Middle frontal gyrus (tissue), 1 donor: Measurements from ENCODE around the gene CRYBB1.

Source experiments
- DNase-seq: peaks from one replicate; pipeline ENCODE4 v3.0.0-alpha.2; 2015; ENCODE audit warnings: low spot score; ENCODE audit errors: extremely low spot score

The CRYBB1 gene

GRCh38 chr22:26579331-26579886 is 38.4 kb downstream of the CRYBB1 start:
- no peak for DNase-seq

- no peak for DNase-seq
Observed at GRCh38 chr22:26577081-26577480, 40.7 kb downstream of the CRYBB1 start.

GRCh38 chr22:26576026-26576680 is 41.7 kb downstream of the CRYBB1 start:
- no peak for DNase-seq

- DNase-seq, result no peak
Observed at GRCh38 chr22:26574001-26574723, 43.7 kb downstream of the CRYBB1 start.

DNA sequence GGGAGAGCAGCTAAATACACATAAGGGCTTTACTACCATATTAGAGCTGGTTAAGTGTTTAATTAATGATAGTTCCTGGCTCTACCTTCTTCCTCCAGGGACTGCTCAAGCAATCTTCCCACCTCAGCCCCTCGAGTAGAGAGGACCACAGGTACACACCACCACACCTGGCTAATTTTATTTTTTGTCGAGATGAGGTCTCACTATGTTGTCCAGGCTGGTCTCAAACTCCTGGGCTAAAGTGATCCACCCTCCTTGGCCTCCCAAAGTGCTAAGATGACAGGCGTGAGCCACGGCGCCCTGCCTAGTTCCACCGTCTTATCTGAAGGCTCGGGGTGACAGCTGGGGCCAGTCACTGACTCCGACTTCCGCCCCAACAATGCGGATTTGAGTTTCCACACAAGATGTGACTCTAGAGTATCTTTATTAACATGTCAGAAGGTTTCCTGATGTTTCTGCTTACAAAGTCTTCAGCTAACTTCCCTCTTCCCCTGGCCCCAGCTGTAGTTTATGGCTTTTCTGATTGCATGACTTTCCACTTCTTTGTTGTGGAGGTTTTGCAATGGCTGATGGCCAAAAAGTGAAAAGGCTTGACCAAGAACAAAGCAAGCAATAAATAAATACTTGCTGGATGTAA is 44.7 kb downstream of the CRYBB1 start:
- no peak for DNase-seq

DNA sequence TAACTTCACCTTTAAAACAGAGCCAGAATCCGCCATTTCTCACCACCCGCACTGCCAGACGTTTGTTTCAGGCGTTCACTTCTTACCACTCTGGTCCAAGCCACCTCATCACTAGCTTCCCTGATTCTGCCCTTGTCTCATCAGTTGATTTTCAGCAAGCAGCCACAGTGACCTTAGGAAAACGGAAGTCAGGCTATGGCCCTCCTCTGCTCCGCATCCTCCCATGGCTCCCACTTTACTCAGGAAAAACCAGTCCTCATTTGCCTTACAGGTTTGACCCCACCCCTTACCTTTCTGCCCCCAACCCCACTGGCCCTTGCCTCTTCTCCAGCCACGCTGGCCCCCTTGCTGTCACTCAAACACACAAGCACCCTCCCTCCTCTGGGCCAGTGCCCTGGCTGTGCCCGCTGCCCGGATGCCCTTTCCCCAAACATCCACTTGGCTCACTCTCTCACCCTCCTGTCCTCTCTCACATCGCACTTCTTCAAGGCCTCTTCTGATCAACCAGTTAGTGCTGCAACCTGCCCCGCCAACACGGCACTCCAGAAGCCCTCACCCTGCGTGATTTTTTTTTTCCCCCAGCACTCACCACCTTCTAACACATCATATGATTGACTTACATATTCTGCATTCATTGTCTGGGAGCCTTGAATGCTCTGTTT is 46.8 kb downstream of the CRYBB1 start:
- no peak for DNase-seq

- DNase-seq, result no peak
Observed at GRCh38 chr22:26570115-26570514, 47.7 kb downstream of the CRYBB1 start.

DNA sequence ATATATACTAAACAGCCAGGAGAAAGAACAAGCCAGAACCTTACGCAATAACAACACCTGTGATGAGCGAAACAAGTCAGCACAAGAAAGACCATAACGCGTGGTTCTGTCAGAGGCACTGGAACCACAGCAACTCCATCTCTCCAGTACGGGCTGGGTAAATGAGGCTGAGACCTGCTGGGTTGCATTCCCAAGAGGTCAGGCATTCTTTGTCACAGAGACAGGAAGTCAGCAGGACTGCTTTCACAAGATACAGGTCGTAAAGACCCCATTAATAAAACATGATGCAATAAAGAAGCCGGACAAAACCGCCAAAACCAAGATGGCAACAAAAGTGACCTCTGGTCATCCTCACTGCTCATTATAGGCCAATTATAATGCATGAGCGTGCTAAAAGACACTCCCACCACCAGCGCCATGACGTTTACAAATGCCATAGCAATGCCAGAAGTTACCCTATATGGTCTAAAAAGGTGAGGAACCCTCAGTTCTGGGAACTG is 49.6 kb downstream of the CRYBB1 start:
- DNase-seq, result no peak

DNA sequence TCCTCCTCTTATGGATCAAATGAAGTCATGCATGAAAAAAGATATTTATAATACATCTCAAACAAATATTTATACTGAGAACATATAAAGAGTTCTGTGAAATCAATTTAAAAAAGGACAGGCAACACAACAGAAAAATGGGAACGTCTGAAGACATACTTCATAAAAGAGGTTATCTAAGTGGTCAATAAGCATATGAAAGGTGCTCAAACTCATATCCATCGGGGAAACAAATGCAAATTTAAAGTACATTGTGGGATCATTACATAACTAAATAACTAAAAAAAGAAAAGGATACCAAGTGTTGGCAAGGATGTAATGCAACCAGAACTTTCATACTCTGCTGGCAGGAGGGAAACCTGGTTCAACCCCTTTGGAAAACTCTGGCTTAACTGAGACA is 50.2 kb downstream of the CRYBB1 start:
- DNase-seq, result no peak

DNA sequence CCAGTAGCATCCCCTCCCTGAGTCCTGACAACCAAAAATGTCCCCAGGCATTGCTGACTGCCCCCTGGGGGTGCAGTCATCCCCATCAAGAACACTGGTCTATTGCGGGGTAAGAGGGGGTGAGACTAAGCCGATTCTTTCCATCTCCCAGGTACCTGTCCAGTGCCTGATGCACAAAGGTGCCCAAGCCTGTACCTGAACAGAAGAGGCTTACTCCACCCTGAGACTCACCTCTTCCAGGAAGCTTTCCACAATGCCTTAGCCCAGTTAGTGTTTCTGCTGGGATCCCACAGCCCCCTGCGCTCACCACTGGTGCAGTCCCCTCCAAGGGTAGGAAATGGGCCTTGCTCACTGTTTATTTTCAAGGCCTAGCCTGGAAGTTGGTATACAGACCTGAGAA is 50.8 kb downstream of the CRYBB1 start:
- DNase-seq, result no peak

- DNase-seq, result no peak
Observed at GRCh38 chr22:26565889-26566288, 51.9 kb downstream of the CRYBB1 start.

DNA sequence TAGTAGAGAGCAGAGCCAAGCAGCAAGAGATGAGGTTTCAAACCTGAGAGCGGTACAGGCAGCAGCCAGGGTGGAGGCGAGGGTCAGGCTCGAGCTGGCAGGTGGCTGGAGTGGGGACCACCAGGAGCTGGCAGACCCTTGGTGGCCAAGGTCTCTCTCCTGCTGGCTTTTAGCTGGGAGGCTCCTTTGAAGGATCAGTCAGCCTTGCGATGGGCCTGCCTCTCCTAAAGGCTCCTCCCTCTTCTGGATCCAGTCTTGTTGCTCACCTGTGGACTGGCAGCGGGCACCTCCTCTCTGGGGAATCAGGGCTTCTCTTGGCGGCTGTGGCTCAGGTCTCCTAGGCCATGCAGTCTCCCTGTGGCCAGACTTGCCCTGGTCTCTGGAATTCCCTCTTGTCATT is 52.6 kb downstream of the CRYBB1 start:
- DNase-seq, result no peak

GRCh38 chr22:26564672-26565071 is 53.2 kb downstream of the CRYBB1 start:
- DNase-seq, result no peak

- DNase-seq, result no peak
Observed at GRCh38 chr22:26564181-26564580, 53.6 kb downstream of the CRYBB1 start.

- no peak for DNase-seq
Observed at GRCh38 chr22:26563022-26563421, 54.8 kb downstream of the CRYBB1 start.

DNA sequence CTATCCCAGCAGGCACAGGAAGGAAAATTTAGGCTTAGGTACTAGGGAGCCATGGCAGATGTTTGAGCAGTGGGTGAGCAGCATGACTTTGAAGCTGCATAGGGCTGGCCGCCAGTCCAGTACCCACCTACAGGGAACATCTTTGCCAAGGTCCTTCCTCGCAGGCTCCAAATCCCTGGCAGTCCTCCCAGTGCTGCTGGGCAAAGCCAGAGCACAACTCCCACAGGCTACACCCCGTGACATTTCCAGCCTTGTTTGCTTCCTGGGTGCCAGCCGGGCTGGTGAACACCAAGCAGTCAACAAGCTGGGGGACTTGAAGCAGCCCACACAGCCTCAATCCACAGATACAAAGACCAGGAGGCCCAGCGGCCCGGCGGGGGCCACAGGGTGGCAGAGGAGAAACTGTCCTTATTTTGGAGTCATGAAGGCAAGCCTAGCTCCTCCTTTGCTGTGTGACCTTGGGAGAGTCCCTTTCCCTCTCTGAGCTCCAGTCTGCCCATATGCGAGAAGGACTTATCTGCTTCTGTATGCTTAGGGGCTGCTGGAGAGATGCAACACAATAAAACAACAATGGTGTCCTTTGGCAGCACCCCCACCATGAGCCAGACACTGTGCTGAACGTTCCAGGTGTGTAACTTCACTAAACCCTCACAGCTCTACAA is 55.9 kb downstream of the CRYBB1 start:
- DNase-seq, result no peak

DNA sequence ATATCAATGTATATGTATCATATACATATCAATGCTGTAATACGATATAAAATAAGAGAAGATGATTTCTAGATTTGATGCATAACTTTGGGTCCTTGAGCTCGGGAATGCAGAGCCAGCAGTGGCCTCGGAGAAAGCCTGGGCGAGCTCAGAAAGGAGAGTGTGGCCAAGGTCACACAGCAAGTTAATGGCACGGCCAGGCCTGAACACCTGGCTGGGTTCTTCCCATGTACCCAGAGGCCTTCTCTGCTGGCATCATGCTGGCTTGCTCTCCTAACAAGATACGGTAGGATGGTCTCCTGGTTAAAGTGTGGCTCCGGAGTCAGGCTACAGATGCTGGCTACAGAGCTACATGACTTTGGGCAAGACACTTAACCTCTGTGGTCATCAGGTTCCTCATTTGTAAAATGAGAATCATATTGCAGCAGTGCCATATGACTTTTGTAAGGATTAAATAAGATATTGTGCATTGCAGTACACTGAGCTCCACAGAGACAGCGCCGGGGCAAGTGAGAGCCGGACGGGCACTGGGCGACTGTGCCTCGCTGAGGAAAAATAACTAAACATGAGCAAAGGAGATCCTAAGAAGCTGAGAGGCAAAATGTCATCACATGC is 57.8 kb downstream of the CRYBB1 start:
- no peak for DNase-seq

DNA sequence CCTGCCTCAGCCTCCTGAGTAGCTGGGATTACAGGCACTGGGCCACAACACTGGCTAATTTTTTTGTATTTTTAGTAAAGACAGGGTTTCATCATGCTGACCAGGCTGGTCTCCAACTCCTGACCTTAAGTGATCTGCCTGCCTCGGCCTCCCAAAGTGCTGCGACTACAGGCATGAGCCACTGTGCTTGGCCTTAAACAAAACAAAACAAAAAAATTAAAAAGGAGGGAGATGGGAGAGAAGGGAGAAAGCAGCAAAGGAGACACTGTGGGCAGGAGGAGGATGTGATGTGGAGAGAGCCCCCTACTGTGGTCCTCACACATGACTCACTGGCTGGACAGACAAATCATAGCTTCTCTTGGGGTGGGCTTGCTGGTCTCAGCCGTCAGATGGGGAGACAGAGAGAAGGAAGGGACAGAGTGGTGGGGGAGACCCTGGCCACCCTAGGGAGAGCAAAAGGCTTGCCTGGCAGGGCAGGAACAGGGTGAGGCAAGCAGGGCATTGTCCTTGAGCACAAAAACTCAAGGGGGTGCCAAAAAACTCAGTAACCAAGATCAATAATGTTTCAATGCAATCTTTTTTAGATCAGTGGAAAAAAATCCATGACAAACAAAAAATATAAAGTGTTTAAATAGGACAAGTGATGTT is 59.5 kb downstream of the CRYBB1 start:
- DNase-seq, result no peak

DNA sequence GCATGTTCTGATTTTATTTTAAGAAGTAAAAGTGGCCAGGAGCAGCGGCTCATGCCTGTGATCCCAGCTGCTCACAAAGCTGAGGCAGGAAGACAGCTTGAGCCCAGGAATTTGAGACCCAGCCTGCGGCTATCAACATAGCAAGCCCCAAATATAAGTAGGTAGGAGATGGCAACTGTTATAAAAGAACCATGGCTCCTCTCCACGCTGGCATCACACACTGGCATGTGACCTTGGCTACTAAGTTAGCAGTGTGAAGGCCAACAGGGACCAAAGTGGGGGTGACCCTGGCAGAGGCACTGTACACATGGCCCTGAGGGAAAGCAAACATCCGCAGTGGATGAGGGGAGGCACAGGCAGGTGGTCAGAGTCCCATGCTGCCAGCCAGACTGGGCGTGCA is 60.9 kb downstream of the CRYBB1 start:
- no peak for DNase-seq

DNA sequence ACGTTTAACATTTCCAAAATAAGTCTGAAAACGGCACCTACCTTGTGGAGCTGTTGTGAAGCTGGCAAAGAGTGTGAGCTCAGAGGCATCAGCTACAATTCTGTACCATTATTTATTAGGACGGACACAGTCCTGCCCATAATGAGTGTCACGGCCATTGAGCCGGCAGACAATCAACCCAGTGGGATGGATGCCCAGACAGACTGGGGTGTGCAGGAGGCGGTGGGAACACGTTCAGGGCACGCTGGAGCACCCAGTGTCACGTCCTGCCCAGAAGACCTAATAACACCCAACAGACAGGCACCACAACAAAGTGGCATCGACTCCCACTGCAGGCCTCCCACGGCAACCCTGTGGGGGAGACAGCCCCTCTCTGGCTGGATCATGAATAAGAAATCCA is 62.3 kb downstream of the CRYBB1 start:
- no peak for DNase-seq
